ENCODE data around the gene SMAD6. TPM values are rescaled to one million over a fixed set of nuclear protein-coding genes. Genes with fewer than 3 reads are reported as not detected.
"Not testable (repeated sequence)": the region's sequence is repeated elsewhere in the genome, so short reads cannot be mapped to it uniquely, and the experiment has no call there.

Gene SMAD6
- total and polyA plus RNA-seq, 2 donors (not counting 1 experiment from before 2014, with no cell fraction given), result 0.03 to 0.37 TPM

DNA sequence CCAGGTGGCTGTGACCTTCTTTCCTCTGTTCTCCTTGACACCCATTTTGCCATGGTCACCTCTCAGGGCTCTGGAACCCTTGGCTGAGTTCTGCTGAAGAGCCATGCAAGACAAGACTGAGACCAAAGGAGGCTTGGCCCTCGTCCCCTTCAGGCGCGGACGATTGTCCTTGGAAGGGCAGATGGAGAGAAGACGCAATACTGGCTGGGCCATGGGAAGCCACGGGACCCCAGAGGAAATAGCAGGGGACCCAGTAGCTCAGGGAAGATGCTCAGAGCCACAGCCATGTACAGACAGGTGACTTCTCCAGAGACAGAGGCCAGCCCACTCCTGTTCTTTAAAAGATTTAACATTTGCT is 125.6 kb downstream of the SMAD6 start:
- Histone ChIP-seq H3K4me3 (ENCODE audit: control extremely low read depth in 1 of 5, extremely low read depth in 1 of 5, insufficient read depth in 1 of 5, low read depth in 2 of 5, low read length in 4 of 5) (no peak overlapping the region), H3K36me3 (replicated peaks in 1 of 2; ENCODE audit: control extremely low read depth in 1 of 2, control insufficient read depth in 1 of 2, extremely low read depth in 1 of 2, insufficient read depth in 2 of 2, low read length in 1 of 2) (no peaks in the 10 kb centered on the region), H3K27me3 (replicated peaks in 1 of 4; ENCODE audit: control extremely low read depth in 1 of 4, control insufficient read depth in 3 of 4, insufficient read depth in 4 of 4, low read length in 3 of 4) (no peaks in the 10 kb centered on the region), H3K9me3 (ENCODE audit: control extremely low read depth in 1 of 3, control insufficient read depth in 2 of 3, insufficient read depth in 1 of 3, low read length in 2 of 3) (no peaks in the 10 kb centered on the region), H3K4me1 (ENCODE audit: control insufficient read depth in 2 of 2, insufficient read depth in 2 of 2, low read length in 2 of 2) (peaks cover 8 to 10% of the 10 kb centered on the region in 2 donors), H2AFZ (ENCODE audit: insufficient read depth, low read depth, low read length, poor library complexity, severe bottlenecking) (no peak overlapping the region), H3K27ac (ENCODE audit: low read length in 2 of 2) (no peak overlapping the region), H3K79me2 (ENCODE audit: control insufficient read depth, insufficient read depth, low read length) (no peaks in the 10 kb centered on the region), H3K4me2 (replicated peaks; ENCODE audit: low read depth, low read length, poor library complexity, severe bottlenecking) (no peak overlapping the region), H3K9ac (ENCODE audit: low read length) (no peak overlapping the region), H4K20me1 (ENCODE audit: control insufficient read depth, insufficient read depth, low read length, poor library complexity, severe bottlenecking) (no peaks in the 10 kb centered on the region)
- Mint-ChIP-seq H3K4me3 (no peak overlapping the region), H3K27me3 (no peaks in the 10 kb centered on the region), H3K9me3 (ENCODE audit: insufficient read depth) (no peaks in the 10 kb centered on the region), H3K4me1 (peaks cover 13% of the 10 kb centered on the region), H3K27ac (no peak overlapping the region)
- DNase-seq, result no peak
- WGBS (ENCODE audit: insufficient coverage), result 100% methylated on average over 6 of the region's 6 CpGs
- ChIA-PET CTCF (no interaction called here), POLR2A (no interaction called here)
- intact Hi-C loops (cut with micrococcal nuclease), result no loop called here
- TF ChIP-seq EZH2 (IDR thresholded peaks at IDR 0.05; ENCODE audit: borderline replicate concordance, insufficient read depth, low read depth, low read length, poor library complexity, severe bottlenecking), result no peak
- TF ChIP-seq, protein P1, sequence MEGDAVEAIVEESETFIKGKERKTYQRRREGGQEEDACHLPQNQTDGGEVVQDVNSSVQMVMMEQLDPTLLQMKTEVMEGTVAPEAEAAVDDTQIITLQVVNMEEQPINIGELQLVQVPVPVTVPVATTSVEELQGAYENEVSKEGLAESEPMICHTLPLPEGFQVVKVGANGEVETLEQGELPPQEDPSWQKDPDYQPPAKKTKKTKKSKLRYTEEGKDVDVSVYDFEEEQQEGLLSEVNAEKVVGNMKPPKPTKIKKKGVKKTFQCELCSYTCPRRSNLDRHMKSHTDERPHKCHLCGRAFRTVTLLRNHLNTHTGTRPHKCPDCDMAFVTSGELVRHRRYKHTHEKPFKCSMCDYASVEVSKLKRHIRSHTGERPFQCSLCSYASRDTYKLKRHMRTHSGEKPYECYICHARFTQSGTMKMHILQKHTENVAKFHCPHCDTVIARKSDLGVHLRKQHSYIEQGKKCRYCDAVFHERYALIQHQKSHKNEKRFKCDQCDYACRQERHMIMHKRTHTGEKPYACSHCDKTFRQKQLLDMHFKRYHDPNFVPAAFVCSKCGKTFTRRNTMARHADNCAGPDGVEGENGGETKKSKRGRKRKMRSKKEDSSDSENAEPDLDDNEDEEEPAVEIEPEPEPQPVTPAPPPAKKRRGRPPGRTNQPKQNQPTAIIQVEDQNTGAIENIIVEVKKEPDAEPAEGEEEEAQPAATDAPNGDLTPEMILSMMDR (IDR thresholded peaks at IDR 0.05), result no peak
- no peak for ATAC-seq (ENCODE audit: low read depth)

DNA sequence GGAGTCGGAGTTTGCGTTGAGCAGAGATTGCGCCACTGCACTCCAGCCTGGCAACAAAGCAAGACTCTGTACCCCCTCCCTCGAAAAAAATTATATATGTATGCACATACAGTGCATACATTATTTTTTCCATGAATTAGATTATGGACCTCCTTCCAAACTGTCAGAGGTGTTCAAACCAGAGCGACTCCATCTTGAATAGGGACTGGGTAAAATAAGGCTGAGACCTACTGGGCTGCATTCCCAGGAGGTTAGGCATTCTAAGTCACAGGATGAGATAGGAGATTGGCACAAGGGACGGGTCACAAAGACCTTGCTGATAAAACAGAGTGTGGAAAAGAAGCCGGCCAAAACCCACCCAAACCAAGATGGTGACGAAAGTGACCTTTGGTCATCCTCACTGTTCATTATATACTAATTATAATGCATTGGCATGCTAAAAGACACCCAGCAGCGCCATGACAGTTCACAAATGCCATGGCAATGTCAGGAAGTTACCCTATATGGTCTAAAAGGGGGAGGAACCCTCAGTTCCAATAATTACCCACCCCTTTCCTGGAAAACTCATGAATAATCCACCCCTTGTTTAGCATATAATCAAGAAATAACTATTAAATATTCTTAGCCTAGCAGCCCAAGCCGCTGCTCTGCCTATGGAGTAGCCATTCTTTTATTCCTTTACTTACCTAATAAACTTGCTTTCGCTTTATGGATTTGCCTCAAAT is 126.9 kb downstream of the SMAD6 start:
- H3K9ac ChIP-seq (ENCODE audit: low read length); DNase-seq; H3K36me3 ChIP-seq (replicated peaks in 1 of 2; ENCODE audit: control extremely low read depth in 1 of 2, control insufficient read depth in 1 of 2, extremely low read depth in 1 of 2, insufficient read depth in 2 of 2, low read length in 1 of 2); H3K79me2 ChIP-seq (ENCODE audit: control insufficient read depth, insufficient read depth, low read length); ATAC-seq (ENCODE audit: low read depth); intact Hi-C loops (cut with micrococcal nuclease); H3K9me3 Mint-ChIP-seq (ENCODE audit: insufficient read depth); H3K4me3 ChIP-seq (ENCODE audit: control extremely low read depth in 1 of 5, extremely low read depth in 1 of 5, insufficient read depth in 1 of 5, low read depth in 2 of 5, low read length in 4 of 5); POLR2A ChIA-PET; H3K9me3 ChIP-seq (ENCODE audit: control extremely low read depth in 1 of 3, control insufficient read depth in 2 of 3, insufficient read depth in 1 of 3, low read length in 2 of 3); H3K27ac Mint-ChIP-seq; H3K4me3 Mint-ChIP-seq; H3K27me3 ChIP-seq (replicated peaks in 1 of 4; ENCODE audit: control extremely low read depth in 1 of 4, control insufficient read depth in 3 of 4, insufficient read depth in 4 of 4, low read length in 3 of 4); H4K20me1 ChIP-seq (ENCODE audit: control insufficient read depth, insufficient read depth, low read length, poor library complexity, severe bottlenecking); CTCF ChIA-PET; H3K27ac ChIP-seq (ENCODE audit: low read length in 2 of 2); H2AFZ ChIP-seq (ENCODE audit: insufficient read depth, low read depth, low read length, poor library complexity, severe bottlenecking); H3K27me3 Mint-ChIP-seq; H3K4me2 ChIP-seq (replicated peaks; ENCODE audit: low read depth, low read length, poor library complexity, severe bottlenecking): not testable (repeated sequence)
- H3K4me1 Mint-ChIP-seq, result peaks cover 26% of the 10 kb centered on the region
- WGBS (ENCODE audit: insufficient coverage), result 93% methylated on average over 2 of the region's 11 CpGs
- H3K4me1 ChIP-seq (ENCODE audit: control insufficient read depth in 2 of 2, insufficient read depth in 2 of 2, low read length in 2 of 2), result peaks cover 21 to 23% of the 10 kb centered on the region in 2 donors
